SH-SY5Y (cell line): ENCODE measurements around the gene GSTM5.
"Not testable (repeated sequence)": the region's sequence is repeated elsewhere in the genome, so short reads cannot be mapped to it uniquely, and the experiment has no call there.

Experiments
- GATA2 ChIP-seq: IDR thresholded peaks from 2 replicates; pipeline ENCODE4 v1.6.1; 2011; ENCODE audit warnings: mild to moderate bottlenecking, low read depth, low read length
- GATA3 ChIP-seq: IDR thresholded peaks from 2 replicates; pipeline ENCODE4 v1.6.1; 2011; ENCODE audit warnings: low read depth, mild to moderate bottlenecking, low read length, moderate library complexity

Gene GSTM5

GRCh38 chr1:109711593-109712320 lies at the start of gene GSTM5:
Gene GSTM5, plus strand, starts transcription at chr1:109712251. Its CDS starts 62 bp downstream, at chr1:109712313.
- not testable (repeated sequence) for TF ChIP-seq GATA2, GATA3

- no peak for TF ChIP-seq GATA3
- TF ChIP-seq GATA2 = no peak
These were observed 47.4 kb upstream of the GSTM5 start for GRCh38 chr1:109664671-109665070.

- TF ChIP-seq GATA3 (no peak), GATA2 (no peak)
These were observed 44.5 kb upstream of the GSTM5 start, which contains the start of gene GSTM2 for GRCh38 chr1:109667452-109668122. Gene GSTM2, plus strand, starts transcription at chr1:109668057. Its CDS starts 59 bp downstream, at chr1:109668116.

- no peak for TF ChIP-seq GATA2
- TF ChIP-seq GATA3 = no peak
These were observed 43.8 kb upstream of the GSTM5 start for GRCh38 chr1:109668123-109668775.

- no peak for TF ChIP-seq GATA3
- TF ChIP-seq GATA2 = no peak
These were observed 42.7 kb upstream of the GSTM5 start for GRCh38 chr1:109669246-109669948.

GRCh38 chr1:109671067-109671466 lies 41.0 kb upstream of the GSTM5 start:
- TF ChIP-seq GATA2 = no peak
- TF ChIP-seq GATA3 = no peak

- TF ChIP-seq GATA2 (no peak), GATA3 (no peak)
These were observed 34.6 kb upstream of the GSTM5 start for GRCh38 chr1:109677459-109677858.

- TF ChIP-seq GATA2 (no peak), GATA3 (no peak)
These were observed 24.2 kb upstream of the GSTM5 start, which contains the start of gene GSTM1 for GRCh38 chr1:109687641-109688499. Gene GSTM1, plus strand, starts transcription at chr1:109687817. Its CDS starts 57 bp downstream, at chr1:109687874.

- TF ChIP-seq GATA3 (no peak), GATA2 (no peak)
These were observed 22.1 kb upstream of the GSTM5 start for GRCh38 chr1:109689844-109690405.

- TF ChIP-seq GATA2 (no peak), GATA3 (no peak)
These were observed 20.3 kb upstream of the GSTM5 start for GRCh38 chr1:109691759-109692158.

GRCh38 chr1:109697066-109697465 lies 15.0 kb upstream of the GSTM5 start:
- TF ChIP-seq GATA2 (no peak), GATA3 (no peak)

GRCh38 chr1:109704173-109704572 lies 7.9 kb upstream of the GSTM5 start:
- TF ChIP-seq GATA2 = no peak
- no peak for TF ChIP-seq GATA3

GRCh38 chr1:109705411-109705810 lies 6.6 kb upstream of the GSTM5 start:
- TF ChIP-seq GATA2 = no peak
- no peak for TF ChIP-seq GATA3
